Measurements from ENCODE around the gene LRRC71. TPM values are rescaled to one million over a fixed set of nuclear protein-coding genes. Genes with fewer than 3 reads are reported as not detected.

Gene LRRC71
- total and polyA plus RNA-seq, 2 of the 8 experiments (the other 6 are each of a cell fraction or from before 2014, with no cell fraction given) = 0.05 TPM; not detected in 1

- TF ChIP-seq, protein P1, sequence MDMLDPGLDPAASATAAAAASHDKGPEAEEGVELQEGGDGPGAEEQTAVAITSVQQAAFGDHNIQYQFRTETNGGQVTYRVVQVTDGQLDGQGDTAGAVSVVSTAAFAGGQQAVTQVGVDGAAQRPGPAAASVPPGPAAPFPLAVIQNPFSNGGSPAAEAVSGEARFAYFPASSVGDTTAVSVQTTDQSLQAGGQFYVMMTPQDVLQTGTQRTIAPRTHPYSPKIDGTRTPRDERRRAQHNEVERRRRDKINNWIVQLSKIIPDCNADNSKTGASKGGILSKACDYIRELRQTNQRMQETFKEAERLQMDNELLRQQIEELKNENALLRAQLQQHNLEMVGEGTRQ (IDR thresholded peaks at IDR 0.05; ENCODE audit: low read length) = no peak
- no peak for TF ChIP-seq EGR1 (IDR thresholded peaks at IDR 0.05; ENCODE audit: borderline replicate concordance, low read depth, low read length)
Observed at GRCh38 chr1:156939786-156940334, 19.4 kb downstream of the LRRC71 start (continued).
